GM18511 (cell line): ENCODE results near the gene MTURN.

Experiments
- ATAC-seq: cut with Tn5 transposase; IDR thresholded peaks from one replicate; pipeline ENCODE4 v1.9.1; 2021; ENCODE audit warnings: mild to moderate bottlenecking, moderate library complexity; ENCODE audit not compliant: unreplicated experiment

MTURN gene

GRCh38 chr7:30159698-30160143 is 24.9 kb downstream of the MTURN start:
- ATAC-seq: no peak

- no peak for ATAC-seq
Measured at GRCh38 chr7:30160329-30160728, 25.5 kb downstream of the MTURN start.

- no peak for ATAC-seq
Measured at GRCh38 chr7:30162133-30162532, 27.3 kb downstream of the MTURN start.

GRCh38 chr7:30162622-30163124 is 27.9 kb downstream of the MTURN start:
- ATAC-seq: peak; percentile 27

- peak; percentile 46 for ATAC-seq
Measured at GRCh38 chr7:30163231-30163894, 28.6 kb downstream of the MTURN start.

- peak; percentile 45 for ATAC-seq
Measured at GRCh38 chr7:30164567-30164966, 29.8 kb downstream of the MTURN start.

GRCh38 chr7:30165590-30165989 is 30.8 kb downstream of the MTURN start:
- ATAC-seq: no peak

- ATAC-seq: no peak
Measured at GRCh38 chr7:30166155-30166840, 31.5 kb downstream of the MTURN start.

GRCh38 chr7:30166841-30167235 is 32.1 kb downstream of the MTURN start:
- ATAC-seq: no peak

- ATAC-seq: no peak
Measured at GRCh38 chr7:30167901-30168300, 33.1 kb downstream of the MTURN start.

- ATAC-seq: no peak
Measured at GRCh38 chr7:30168835-30169573, 34.2 kb downstream of the MTURN start.

GRCh38 chr7:30169579-30169978 is 34.8 kb downstream of the MTURN start:
- no peak for ATAC-seq

GRCh38 chr7:30170476-30171205 is 35.9 kb downstream of the MTURN start:
- ATAC-seq: no peak

- no peak for ATAC-seq
Measured at GRCh38 chr7:30171766-30172447, 37.1 kb downstream of the MTURN start.

GRCh38 chr7:30172451-30172850 is 37.7 kb downstream of the MTURN start:
- ATAC-seq: no peak

- no peak for ATAC-seq
Measured at GRCh38 chr7:30173058-30173897, 38.5 kb downstream of the MTURN start.

GRCh38 chr7:30175180-30175579 is 40.4 kb downstream of the MTURN start:
- ATAC-seq: no peak

- ATAC-seq: no peak
Measured at GRCh38 chr7:30175636-30176147, 40.9 kb downstream of the MTURN start.

- ATAC-seq: peak; percentile 53
Measured at GRCh38 chr7:30176463-30177109, 41.8 kb downstream of the MTURN start.
